Activated CD8-positive, alpha-beta memory T cell treated with anti-CD3 and anti-CD28 coated beads for 36 hours (primary cell): Measurements from ENCODE around the gene RPL15. TPM values are rescaled to one million over a fixed set of nuclear protein-coding genes. Genes with fewer than 3 reads are reported as not detected.
"Not testable (repeated sequence)": the region's sequence is repeated elsewhere in the genome, so short reads cannot be mapped to it uniquely, and the experiment has no call there.

ENCODE experiments used
- CTCF ChIA-PET: fragments of 350-600 bp; sonication (Branson Sonifier 250); formaldehyde crosslinking; loops from one replicate; lab custom pipeline; 2021; ENCODE audit warnings: antibody characterized with exemption; lab: Charles Lee
- POLR2A ChIA-PET: fragments of 350-600 bp; sonication (Branson Sonifier 250); formaldehyde crosslinking; loops from one replicate; lab custom pipeline; 2021; ENCODE audit warnings: antibody characterized with exemption; lab: Charles Lee
- total RNA-seq, 2 experiments: library from RNA; stranded (reverse); gene quantifications; one replicate each; pipeline ENCODE4 v1.2.3, GENCODE V29; 2021

The RPL15 gene
- total RNA-seq, 2 experiments from 2014 or later: 2,264 to 2,317 TPM

DNA sequence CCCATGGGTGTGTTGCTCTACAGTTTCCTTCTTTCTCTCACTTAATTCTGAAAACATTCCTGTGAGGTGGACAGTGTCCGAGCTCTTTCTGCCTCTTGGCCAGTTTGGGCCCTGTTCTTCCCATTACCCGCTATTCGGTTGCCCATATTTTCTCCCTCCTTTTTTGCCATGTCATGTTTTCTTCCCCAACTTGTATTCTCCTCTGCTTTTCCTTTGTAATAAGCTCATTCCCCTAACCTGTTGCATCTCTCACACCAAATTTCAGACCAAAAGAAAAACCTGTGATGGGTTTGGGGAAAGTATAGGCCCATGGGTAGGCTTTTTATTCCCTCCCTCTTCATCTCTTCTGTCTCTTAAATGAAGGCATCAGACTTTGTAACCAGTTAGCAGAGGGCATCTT is 30.6 kb upstream of the RPL15 start:
- CTCF ChIA-PET: no interaction called here
- POLR2A ChIA-PET: no interaction called here

DNA sequence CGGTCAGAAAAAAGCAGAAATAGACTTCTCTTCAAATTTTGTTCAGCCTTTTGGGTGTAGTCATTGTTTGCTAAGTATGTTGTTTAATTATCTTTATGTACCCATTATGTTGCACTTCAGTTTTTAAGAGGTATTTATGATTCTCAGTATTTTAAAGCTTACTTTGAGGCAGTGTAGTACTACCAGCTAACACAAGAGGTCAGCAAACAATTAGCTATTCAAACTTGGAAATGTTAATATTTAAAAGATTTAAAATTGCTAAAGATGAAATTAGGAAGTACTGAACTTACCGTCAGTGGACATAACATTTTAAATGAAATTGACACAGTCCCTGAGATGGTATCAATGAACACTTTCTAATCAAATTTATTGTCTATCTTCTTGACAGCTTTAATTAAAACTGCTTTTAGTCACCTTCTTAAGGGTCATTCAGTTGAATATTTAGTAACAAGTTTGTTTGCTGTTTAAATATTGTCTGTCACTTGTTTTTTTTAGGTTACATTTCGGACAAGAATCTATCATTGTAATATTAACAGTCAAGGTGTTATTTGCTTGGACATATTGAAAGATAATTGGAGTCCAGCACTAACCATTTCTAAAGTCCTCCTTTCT is 28.2 kb upstream of the RPL15 start:
- CTCF ChIA-PET: interaction anchor here (0.6 to 1.5 kb wide), 4 partner anchors 10 to 28 kb away, joined by 3 to 5 read pairs (median 4); partner anchors contain the start of genes NKIRAS1 and RPL15
- POLR2A ChIA-PET: interaction anchor here (0.5 kb wide), 1 partner anchor 32 kb away, joined by 3 read pairs; no protein-coding TSS in a partner anchor

DNA sequence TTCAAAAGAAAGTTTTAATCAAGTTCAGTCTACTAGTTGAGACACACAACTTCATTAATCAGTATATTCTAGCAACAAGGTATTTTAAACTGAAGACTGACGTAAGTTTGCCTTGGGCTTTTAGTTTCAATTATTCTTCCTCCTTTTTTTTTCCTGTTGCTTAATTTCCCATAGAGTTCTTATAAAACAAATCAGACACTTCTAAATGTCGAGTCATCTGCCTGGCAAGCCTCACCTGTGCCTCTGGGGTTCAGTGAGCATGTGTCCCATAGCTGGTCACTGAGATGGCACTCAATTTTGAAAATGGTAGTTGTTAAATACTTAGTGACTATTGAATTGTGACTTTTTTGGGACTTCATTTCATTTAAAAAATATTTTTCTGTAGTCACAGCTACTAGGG is 27.5 kb upstream of the RPL15 start:
- POLR2A ChIA-PET: no interaction called here

DNA sequence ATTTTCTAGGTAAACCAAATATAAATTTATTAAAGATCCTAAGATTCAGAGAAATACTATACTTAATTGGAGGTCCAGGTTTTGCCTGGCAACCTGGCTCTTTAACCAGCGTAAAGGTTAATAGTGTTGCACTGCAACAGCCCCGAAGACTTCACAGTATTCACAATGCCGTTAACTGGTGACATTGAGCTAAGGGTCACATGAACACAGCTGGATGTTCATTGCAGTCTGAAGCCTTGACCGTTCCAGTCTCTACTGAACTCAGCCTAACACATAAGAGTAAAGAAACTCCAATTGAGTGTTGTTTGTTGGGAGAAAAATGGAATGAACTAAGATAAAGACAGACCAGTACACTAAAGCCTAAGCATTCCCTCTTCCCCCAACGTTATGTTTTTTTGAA is 27.0 kb upstream of the RPL15 start:
- POLR2A ChIA-PET: no interaction called here
- CTCF ChIA-PET: interaction anchor here (0.7 kb wide), 1 partner anchor 33 kb away, joined by 3 read pairs; no protein-coding TSS in a partner anchor

More for the DNA sequence above, 27.5 kb upstream of the RPL15 start:
- CTCF ChIA-PET: interaction anchor here (0.7 to 1.5 kb wide), 3 partner anchors 9 to 33 kb away, joined by 3 to 5 read pairs (median 4); partner anchors contain the start of genes NKIRAS1 and RPL15

DNA sequence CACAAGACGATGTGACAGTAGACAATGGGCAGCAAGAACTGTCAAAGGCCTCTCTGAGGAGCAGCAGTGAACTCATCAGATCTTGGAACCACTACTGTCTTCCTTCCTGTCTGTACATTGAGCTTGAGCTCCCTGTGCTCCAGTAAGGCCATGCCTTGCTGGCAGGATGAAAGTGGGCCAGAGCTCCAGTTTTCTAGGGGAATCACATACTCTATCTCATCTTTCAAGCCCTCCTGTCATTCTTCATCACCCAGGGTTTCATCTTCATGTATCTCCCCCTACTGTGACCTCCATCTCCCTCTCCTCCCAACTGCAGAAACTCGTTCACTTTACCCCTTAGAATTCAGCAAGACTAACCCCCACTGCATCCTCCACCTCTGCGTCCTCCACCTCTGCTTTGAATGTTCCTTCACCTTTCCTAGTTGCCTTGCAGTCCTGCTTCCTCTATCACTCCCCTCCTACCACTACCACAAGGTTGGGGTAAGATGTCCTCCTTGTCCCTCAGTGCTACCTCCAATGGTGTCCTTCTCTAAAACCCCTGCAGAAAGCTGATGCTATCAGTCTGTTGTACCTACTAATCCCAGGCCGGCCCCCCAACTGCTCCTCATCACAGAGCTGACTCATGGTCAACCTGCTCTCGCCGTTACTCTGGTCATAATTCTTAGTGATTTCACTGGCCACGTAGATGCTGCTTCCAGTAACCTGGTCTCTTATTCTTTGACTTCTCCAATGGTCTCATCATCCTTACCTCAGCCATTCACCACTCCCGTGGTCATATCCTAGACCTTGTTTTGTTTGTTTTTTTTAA is 22.5 kb upstream of the RPL15 start:
- ChIA-PET POLR2A (interaction anchor here (0.7 kb wide), 1 partner anchor 10 kb away, joined by 7 read pairs; no protein-coding TSS in a partner anchor), CTCF (no interaction called here)

DNA sequence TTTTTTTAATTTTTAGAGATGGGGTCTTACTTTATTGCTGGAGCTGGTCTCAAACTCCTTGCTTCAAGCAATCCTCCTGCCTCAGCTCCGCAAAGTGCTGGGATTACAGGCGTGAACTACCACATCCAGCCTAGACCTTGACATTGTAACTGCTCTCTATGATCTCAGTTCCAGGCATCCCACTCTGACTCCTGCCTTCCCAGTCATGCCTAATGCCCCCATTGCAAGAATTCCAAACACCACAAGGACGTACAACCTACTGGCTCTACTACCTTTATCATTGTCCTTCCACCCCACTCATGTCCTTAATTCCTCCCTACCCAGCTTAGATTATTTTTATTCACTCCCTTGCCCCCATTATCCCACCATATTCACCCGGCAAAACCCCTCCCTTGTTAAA is 21.8 kb upstream of the RPL15 start:
- POLR2A ChIA-PET: no interaction called here
- CTCF ChIA-PET: no interaction called here

DNA sequence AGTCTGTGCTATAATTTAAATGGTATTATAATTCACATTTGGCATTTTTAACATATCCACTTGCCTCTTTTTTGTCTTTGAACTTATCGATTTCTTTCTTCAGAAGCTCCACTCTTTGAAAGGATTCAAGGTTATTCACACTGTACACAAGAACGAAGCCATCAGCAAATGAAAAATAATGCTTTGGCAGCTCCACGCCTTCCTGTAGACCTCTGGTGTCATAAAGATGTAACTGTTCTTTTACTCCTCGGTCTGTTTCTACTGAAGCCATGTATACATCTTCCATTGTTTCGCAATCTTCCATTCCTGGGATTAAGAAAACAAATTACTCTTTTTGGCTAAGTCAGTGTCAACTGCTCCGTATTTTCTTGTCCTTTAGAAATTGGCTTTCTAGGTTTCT is 16.2 kb upstream of the RPL15 start:
- ChIA-PET CTCF (no interaction called here), POLR2A (interaction anchor here (0.6 kb wide), 1 partner anchor 365 kb away, joined by 8 read pairs; no protein-coding TSS in a partner anchor)

DNA sequence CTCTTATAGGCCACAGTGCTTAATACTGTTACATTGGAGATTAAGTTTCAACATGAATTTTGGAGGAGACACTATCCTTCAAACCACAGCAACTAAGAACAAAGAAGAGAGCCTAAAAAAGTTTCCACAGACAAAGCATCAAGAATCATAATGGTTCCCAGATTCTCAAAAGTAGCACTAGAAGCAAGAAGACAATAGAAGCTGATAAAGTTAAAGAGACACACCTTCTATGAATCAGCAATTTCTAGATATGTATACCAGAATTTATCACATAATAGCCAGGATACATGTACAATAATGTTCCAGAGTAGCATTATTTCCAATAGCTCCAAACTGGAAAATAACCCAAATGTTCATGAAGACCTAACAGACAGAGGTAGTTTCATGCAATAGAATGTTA is 12.4 kb upstream of the RPL15 start:
- ChIA-PET CTCF (no interaction called here), POLR2A (interaction anchor here (0.6 kb wide), 1 partner anchor 11 kb away, joined by 7 read pairs; no protein-coding TSS in a partner anchor)

DNA sequence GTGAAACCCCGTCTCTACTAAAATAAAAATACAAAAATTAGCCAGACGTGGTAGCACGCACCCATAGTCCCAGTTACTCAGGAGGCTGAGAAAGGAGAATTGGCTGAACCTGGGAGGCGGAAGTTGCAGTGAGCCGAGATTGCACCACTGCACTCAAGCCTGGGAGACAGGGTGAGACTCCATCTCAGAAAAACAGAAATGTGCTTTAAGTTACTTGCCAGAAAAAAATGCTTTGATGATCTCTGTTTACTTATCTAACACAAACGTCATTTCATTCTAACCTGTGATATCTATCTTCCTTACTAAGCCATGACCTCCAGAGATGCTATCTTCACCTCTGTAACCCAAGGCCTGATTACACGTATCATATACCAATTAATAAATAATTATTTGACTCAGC is 7.6 kb upstream of the RPL15 start:
- ChIA-PET POLR2A (no interaction called here), CTCF (no interaction called here)

DNA sequence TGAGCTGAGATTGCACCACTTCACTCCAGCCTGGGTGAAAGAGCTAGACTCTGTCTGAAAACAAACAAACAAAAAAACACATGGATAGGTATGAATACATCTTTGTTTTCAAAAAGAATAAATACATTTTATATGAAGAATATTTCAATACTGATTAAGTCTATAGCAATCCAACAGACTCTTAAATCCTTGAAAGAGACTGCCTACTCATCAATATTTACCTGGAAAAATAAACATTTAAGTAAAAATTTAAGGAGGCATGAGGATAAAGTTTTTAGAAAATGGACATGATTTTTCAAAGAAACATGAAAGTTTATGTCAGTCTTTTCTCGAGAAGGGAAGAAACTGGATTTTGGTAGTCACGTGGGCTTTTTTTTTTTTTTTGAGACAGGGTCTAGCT is 5.5 kb upstream of the RPL15 start:
- CTCF ChIA-PET: no interaction called here
- POLR2A ChIA-PET: no interaction called here

DNA sequence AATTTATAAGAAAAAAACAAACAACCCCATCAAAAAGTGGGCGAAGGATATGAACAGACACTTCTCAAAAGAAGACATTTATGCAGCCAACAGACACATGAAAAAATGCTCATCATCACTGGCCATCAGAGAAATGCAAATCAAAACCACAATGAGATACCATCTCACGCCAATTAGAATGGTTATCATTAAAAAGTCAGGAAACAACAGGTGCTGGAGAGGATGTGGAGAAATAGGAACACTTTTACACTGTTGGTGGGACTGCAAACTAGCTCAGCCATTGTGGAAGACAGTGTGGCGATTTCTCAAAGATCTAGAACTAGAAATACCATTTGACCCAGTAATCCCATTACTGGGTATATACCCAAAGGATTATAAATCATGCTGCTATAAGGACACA is 4.6 kb upstream of the RPL15 start:
- POLR2A ChIA-PET, CTCF ChIA-PET: not testable (repeated sequence)

DNA sequence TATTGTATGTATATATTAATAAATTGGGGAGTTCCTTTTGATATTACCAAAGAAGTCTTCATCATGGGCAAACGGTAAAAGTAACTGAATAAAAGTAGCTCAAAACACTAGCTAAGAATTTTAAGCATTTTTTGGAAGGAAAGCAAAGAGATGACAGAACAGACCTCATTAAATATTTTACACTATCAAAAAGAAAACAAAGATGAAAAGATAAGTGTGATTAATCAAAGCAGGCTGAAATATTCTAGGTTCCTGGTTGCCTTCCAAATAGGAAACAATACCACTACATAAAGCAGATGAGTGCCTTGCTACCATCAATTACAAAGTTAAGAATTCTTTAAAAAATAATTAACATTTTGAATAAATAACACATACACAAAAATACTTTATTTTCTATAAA is 3.8 kb upstream of the RPL15 start:
- CTCF ChIA-PET: no interaction called here
- POLR2A ChIA-PET: no interaction called here

DNA sequence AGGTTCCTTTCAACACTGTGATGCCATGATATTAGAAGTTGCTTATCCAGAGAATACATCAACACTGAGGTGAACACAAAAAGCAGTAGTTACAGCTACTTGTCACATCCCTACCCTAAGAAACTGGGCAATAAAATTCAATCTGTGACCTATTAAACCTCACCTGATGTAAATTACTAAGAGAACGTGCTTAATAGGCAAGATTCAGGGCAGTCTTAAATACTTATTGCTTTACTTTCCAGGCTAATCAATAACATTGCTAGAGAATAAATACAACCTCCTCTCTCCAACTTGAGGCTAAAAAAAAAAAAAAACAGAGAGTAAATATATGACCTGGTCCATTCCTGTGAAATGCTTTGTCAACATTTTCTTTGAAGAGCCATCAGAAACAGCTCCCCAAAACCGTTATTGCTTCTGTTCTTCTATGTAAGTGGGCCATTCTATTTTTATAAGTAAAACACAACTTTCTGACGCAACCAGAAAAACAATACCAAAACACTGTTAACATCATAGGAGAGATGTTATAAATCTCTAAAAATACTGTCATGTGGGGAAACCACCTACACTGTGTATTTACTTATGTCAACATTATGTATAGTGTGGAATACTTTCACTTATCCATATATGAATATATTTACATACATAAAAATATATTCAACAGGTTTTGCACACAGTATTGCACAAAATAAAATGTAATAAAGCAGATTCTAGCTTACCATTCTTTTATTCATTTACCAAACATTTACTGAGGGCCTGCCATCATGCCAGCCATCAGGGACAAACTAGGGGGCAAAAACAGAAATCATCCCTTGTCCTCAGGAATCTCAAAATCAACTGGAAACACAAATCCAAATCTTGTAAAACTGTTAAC is 2.8 kb upstream of the RPL15 start:
- CTCF ChIA-PET: interaction anchor here (0.7 kb wide), 1 partner anchor 45 kb away, joined by 3 read pairs; no protein-coding TSS in a partner anchor
- POLR2A ChIA-PET: interaction anchor here (0.7 kb wide), 1 partner anchor 284 kb away, joined by 4 read pairs; no protein-coding TSS in a partner anchor

DNA sequence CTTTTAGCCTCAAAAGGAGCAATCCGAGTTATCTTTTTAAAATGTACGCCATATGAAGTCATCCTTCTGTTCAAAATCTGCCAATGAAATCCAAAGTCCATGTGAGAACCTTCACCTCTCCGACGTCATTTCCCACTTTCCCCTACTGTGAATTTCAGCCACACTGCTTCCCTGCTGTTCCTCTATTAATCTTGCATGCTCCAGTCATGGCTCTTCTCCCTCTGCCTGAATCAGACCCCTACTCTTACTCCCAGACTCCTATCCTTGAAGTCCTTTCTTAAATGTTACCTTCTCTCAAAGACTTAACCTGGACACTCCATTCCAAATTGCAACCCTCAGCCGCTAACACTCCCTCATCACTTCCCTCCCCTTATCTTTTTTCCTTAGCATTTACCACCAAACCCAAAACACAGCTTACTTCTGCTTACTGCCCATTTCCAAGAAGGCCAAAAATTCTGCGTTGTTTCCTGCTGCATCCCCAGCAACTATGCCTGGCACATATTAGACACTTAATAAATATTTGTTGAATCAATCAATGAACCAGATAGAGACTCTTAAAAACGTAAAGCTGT is 1.3 kb upstream of the RPL15 start:
- ChIA-PET CTCF (no interaction called here), POLR2A (interaction anchor here (0.7 to 2.2 kb wide), 2 partner anchors 31 to 50 kb away, joined by 3 to 14 read pairs; no protein-coding TSS in a partner anchor)

DNA sequence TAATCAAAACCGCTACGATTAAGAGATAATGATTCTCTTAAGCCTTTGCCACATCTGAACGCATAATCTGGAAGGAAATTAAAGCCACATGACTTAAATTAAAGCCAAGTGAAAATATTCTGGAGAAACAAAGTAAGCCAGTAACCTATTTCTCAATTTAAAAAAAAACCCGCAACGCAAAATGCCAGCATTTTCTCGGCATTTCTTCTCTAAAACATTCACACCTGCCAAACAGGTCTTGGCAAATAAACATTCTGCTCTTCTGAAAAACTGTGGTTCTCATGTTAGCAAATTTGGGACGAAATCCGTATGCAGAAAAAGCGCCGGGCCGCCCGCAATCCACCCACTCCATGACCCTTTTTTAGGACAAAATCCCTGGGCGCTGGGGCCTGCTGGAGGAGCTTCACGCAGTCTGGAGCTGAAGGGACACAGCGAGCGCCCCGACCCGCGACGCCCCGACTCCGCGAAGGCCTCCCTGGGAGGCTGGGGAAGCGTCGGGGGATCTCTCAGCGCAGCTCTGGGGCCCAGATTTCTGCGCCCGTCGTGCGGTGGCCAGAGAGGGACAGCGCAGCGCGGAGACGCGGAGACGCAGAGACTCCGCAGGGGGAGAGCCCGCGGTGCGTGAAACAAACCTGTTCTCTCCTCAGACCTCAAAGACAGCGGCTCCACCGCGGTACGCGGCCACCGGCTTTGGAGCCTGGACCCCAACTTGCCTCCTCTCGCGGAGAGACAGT is 613 bp upstream of the RPL15 start:
- POLR2A ChIA-PET: interaction anchor here (0.5 to 2.9 kb wide), 16 partner anchors 8 to 155 kb away, joined by 3 to 19 read pairs (median 3); no protein-coding TSS in a partner anchor
- CTCF ChIA-PET: interaction anchor here (1.0 to 2.1 kb wide), 2 partner anchors 24 to 28 kb away, joined by 3 to 5 read pairs; no protein-coding TSS in a partner anchor

DNA sequence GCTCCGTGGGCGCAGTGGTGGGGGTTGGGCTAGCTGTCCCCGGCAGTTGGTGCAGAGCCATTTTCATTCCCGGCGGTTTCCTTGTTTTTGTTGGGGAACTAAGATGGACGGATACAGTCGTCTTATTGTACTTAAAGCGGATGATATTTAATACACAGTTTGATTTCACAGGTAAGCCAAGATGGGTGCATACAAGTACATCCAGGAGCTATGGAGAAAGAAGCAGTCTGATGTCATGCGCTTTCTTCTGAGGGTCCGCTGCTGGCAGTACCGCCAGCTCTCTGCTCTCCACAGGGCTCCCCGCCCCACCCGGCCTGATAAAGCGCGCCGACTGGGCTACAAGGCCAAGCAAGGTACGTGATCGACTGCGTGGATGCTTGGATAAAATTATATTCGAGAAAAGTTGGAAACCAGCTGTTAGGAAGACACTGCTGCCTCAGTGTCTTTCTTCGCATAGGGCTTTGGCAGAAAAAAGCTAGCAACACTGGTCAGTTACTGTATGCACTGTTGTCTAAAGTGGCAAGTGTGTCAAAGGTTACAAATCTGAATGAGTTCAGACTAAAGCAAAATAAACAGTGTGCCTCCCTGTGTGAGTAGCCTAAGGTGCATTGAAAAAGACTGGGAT is 859 bp downstream of the RPL15 start:
- ChIA-PET POLR2A (interaction anchor here (0.9 to 2.9 kb wide), 7 partner anchors 9 to 109 kb away, joined by 3 to 19 read pairs (median 10); no protein-coding TSS in a partner anchor), CTCF (interaction anchor here (2.1 kb wide), 1 partner anchor 29 kb away, joined by 5 read pairs; no protein-coding TSS in a partner anchor)

DNA sequence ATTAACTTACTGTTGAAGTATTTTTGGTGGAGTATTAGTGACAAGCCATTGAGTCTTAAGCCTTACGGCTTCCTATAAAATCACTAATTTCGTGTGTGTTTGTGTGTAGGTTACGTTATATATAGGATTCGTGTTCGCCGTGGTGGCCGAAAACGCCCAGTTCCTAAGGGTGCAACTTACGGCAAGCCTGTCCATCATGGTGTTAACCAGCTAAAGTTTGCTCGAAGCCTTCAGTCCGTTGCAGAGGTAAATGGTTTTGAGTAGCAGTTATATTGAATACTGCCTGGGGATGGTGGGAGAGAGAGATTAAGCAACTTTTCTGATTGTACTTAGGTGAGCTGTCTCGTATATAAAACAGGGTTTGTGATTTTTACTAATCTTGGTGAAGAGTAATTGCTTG is 1.4 kb downstream of the RPL15 start:
- POLR2A ChIA-PET: interaction anchor here (0.9 to 2.9 kb wide), 4 partner anchors 8 to 109 kb away, joined by 3 to 19 read pairs (median 4); no protein-coding TSS in a partner anchor
- CTCF ChIA-PET: interaction anchor here (2.1 kb wide), 1 partner anchor 30 kb away, joined by 5 read pairs; no protein-coding TSS in a partner anchor
